Measurements from ENCODE around the gene METTL16. TPM values are rescaled to one million over a fixed set of nuclear protein-coding genes. Genes with fewer than 3 reads are reported as not detected.

The METTL16 gene
- total and polyA plus RNA-seq, 2 experiments from 2014 or later: 12.0 to 14.4 TPM

DNA sequence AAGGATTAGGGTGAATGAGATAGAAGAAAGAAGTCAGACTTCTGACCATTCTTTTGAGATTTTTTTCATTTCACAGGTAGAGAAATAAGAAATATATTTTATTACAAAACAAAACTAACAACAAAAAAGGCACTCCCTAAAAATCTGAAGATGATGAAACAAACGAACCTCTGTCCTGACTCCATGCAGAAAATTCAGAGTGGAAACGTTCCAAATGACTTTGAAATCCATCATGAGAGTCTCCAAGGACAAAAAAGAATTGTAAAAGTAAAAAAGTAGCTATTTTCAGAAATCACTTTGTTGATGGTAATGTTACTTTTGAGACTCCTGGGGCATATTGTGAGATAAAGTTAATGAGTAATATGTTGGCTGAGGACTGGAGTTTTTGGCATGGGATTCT is 84.5 kb downstream of the METTL16 start:
- Histone ChIP-seq H3K9me2 (ENCODE audit: insufficient read depth) (no peaks in the 10 kb centered on the region), H3K36me3 (ENCODE audit: low read depth) (no peaks in the 10 kb centered on the region), H3F3A (ENCODE audit: insufficient read depth) (no peaks in the 10 kb centered on the region), H3K27ac (no peak overlapping the region), H3K4me2 (ENCODE audit: unreplicated experiment) (no peak overlapping the region), H3K4me3 (no peak overlapping the region), H3K4me1 (ENCODE audit: insufficient read depth) (no peaks in the 10 kb centered on the region), H3K79me2 (ENCODE audit: insufficient read depth) (no peaks in the 10 kb centered on the region), H2AFZ (no peak overlapping the region), H3K9ac (no peak overlapping the region), H3K27me3 (replicated peaks; ENCODE audit: insufficient read depth) (no peaks in the 10 kb centered on the region), H4K20me1 (ENCODE audit: insufficient read depth) (no peaks in the 10 kb centered on the region), H3K9me3 (ENCODE audit: low read depth) (no peaks in the 10 kb centered on the region)
- in situ Hi-C loops (cut with MboI): no loop called here
- DNase-seq: no peak
- no peak for TF ChIP-seq EZH2phosphoT487 (IDR thresholded peaks at IDR 0.05; ENCODE audit: insufficient read depth, low read depth)
- TF ChIP-seq EZH2 (IDR thresholded peaks at IDR 0.05; ENCODE audit: insufficient read depth, poor library complexity, severe bottlenecking): no peak
- WGBS, 2 experiments (ENCODE audit: low coverage in 1 of 2, low lambda C conversion rate in 2 of 2, missing lambda C conversion rate in 2 of 2): 76 to 78% methylated on average over 2 of the region's 2 CpGs

DNA sequence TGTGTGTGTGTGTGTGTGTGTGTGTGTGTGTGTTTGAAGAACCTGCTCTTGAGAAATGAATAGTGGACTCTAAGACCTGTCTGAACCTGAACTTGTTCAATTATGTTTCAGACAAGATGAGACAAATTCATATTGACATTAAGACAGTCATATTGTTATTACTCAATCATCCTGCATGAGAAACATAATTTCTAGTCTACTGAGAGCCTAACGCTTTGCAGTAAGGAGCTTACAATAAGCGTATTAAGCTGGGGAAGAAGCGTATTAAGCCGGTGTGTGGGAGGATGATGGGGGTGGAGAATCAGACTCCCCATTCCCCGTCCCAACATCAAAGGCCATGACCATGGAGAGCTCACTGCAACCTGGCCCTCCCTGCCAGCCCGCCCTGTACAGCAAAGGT is 88.4 kb downstream of the METTL16 start:
- in situ Hi-C loops (cut with MboI): no loop called here
- 81 to 87% methylated on average over 6 of the region's 6 CpGs for WGBS, 2 experiments (ENCODE audit: low coverage in 1 of 2, low lambda C conversion rate in 2 of 2, missing lambda C conversion rate in 2 of 2)

DNA sequence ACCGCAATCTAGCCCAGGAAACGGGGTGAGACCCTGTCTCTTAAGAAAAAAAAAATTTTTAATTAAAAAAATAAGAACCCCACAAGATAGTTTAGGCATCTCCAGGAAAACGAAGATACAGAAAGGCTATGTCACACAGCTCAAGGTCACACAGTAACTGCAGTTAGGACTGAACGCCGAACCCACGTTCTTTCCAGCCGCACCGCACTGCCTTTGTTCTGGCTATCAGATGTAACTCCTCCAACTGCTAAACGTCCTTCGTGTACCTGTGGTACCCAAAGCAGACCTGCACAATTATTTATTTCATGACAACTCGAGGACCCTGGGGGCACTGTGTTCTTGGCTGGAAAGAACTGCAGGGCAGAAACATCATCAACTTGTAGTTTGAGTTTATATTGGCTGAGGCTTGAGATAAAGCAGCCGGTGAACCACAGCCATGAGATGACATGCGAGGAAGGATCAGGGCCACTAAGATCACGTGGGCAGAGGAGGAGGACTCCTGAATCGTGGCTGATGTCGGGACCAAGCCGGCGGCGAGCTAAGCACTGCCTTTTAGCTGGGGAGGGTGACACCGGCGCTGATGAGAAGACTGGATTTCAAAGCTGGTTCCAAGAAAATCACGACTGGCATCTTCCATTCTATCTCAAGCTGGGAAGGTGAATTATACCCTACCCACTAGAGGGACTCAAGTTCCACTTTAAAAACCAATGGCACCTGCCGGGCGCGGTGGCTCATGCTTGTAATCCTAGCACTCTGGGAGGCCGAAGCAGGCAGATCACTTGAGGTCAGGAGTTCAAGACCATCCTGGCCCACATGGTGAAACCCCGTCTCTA is 90.2 kb downstream of the METTL16 start:
- no peak overlapping the region for H3K9ac ChIP-seq
- H3K27ac ChIP-seq: no peak overlapping the region
- TF ChIP-seq EZH2 (IDR thresholded peaks at IDR 0.05; ENCODE audit: insufficient read depth, poor library complexity, severe bottlenecking) (no peak), EZH2phosphoT487 (IDR thresholded peaks at IDR 0.05; ENCODE audit: insufficient read depth, low read depth) (no peak)
- no peak for DNase-seq
- H3K9me3 ChIP-seq (ENCODE audit: low read depth): no peaks in the 10 kb centered on the region
- no peaks in the 10 kb centered on the region for H3K9me2 ChIP-seq (ENCODE audit: insufficient read depth)
- no peaks in the 10 kb centered on the region; the same call in 1 of the 2 replicates for H3K36me3 ChIP-seq (ENCODE audit: low read depth)
- H3K79me2 ChIP-seq (ENCODE audit: insufficient read depth): no peaks in the 10 kb centered on the region
- H3K4me1 ChIP-seq (ENCODE audit: insufficient read depth): no peaks in the 10 kb centered on the region
- no peak overlapping the region for H2AFZ ChIP-seq
- H4K20me1 ChIP-seq (ENCODE audit: insufficient read depth): no peaks in the 10 kb centered on the region
- H3K27me3 ChIP-seq (replicated peaks; ENCODE audit: insufficient read depth): no peaks in the 10 kb centered on the region
- 0 out of 2 replicates have a peak, but pooled peaks cover 3% of the 10 kb centered on the region for H3F3A ChIP-seq (ENCODE audit: insufficient read depth)
- H3K4me2 ChIP-seq (ENCODE audit: unreplicated experiment): no peak overlapping the region
- WGBS, 2 experiments (ENCODE audit: low coverage in 1 of 2, low lambda C conversion rate in 2 of 2, missing lambda C conversion rate in 2 of 2): 88 to 89% methylated on average over 27 of the region's 27 CpGs
- no peak overlapping the region for H3K4me3 ChIP-seq
- in situ Hi-C loops (cut with MboI): no loop called here

More for the DNA sequence above, 88.4 kb downstream of the METTL16 start:
- no peaks in the 10 kb centered on the region for H3K27me3 ChIP-seq (replicated peaks; ENCODE audit: insufficient read depth)
- no peaks in the 10 kb centered on the region for H3K79me2 ChIP-seq (ENCODE audit: insufficient read depth)
- no peak for DNase-seq
- no peaks in the 10 kb centered on the region for H3K9me2 ChIP-seq (ENCODE audit: insufficient read depth)
- no peaks in the 10 kb centered on the region for H3F3A ChIP-seq (ENCODE audit: insufficient read depth)
- no peaks in the 10 kb centered on the region for H4K20me1 ChIP-seq (ENCODE audit: insufficient read depth)
- H3K4me1 ChIP-seq (ENCODE audit: insufficient read depth): no peaks in the 10 kb centered on the region
- no peak overlapping the region for H3K4me3 ChIP-seq
- TF ChIP-seq EZH2 (IDR thresholded peaks at IDR 0.05; ENCODE audit: insufficient read depth, poor library complexity, severe bottlenecking): no peak
- no peak for TF ChIP-seq EZH2phosphoT487 (IDR thresholded peaks at IDR 0.05; ENCODE audit: insufficient read depth, low read depth)
- H3K27ac ChIP-seq: no peak overlapping the region
- H3K9ac ChIP-seq: no peak overlapping the region
- no peaks in the 10 kb centered on the region; the same call in 1 of the 2 replicates for H3K36me3 ChIP-seq (ENCODE audit: low read depth)
- H3K4me2 ChIP-seq (ENCODE audit: unreplicated experiment): no peak overlapping the region
- H2AFZ ChIP-seq: no peak overlapping the region
- no peaks in the 10 kb centered on the region for H3K9me3 ChIP-seq (ENCODE audit: low read depth)

DNA sequence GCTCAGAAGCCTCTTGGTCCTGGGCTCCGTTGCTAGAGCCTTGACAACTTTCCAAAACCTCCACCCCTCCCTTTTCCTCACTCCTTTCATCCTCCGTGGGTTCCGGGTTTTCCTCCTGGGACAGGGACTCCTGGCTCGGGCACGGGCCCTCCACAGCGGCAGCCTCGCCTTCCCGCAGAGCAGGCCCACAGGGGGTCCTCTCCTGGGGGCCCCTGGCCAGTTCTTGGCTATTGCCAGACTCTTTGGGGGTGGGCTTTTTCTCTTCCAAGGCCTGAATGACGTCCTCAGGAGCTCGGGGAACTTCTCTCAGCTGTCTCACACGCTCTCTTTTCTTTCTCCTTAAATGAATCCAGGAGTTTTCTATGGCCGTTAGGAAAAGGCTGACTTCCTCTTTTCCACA is 91.5 kb downstream of the METTL16 start:
- WGBS, 2 experiments (ENCODE audit: low coverage in 1 of 2, low lambda C conversion rate in 2 of 2, missing lambda C conversion rate in 2 of 2): 78 to 81% methylated on average over 12 of the region's 12 CpGs
- H3K4me2 ChIP-seq (ENCODE audit: unreplicated experiment): no peak overlapping the region
- no peaks in the 10 kb centered on the region for H3K9me2 ChIP-seq (ENCODE audit: insufficient read depth)
- no peak for DNase-seq
- H4K20me1 ChIP-seq (ENCODE audit: insufficient read depth): no peaks in the 10 kb centered on the region
- H2AFZ ChIP-seq: no peak overlapping the region
- H3K4me1 ChIP-seq (ENCODE audit: insufficient read depth): 0 out of 2 replicates have a peak, but pooled peaks cover 6% of the 10 kb centered on the region
- no peaks in the 10 kb centered on the region for H3K79me2 ChIP-seq (ENCODE audit: insufficient read depth)
- no peaks in the 10 kb centered on the region for H3K9me3 ChIP-seq (ENCODE audit: low read depth)
- no peak overlapping the region for H3K9ac ChIP-seq
- H3K27me3 ChIP-seq (replicated peaks; ENCODE audit: insufficient read depth): no peaks in the 10 kb centered on the region
- 0 out of 2 replicates have a peak, but pooled peaks cover 6% of the 10 kb centered on the region for H3F3A ChIP-seq (ENCODE audit: insufficient read depth)
- in situ Hi-C loops (cut with MboI): no loop called here
- no peak overlapping the region for H3K4me3 ChIP-seq
- H3K36me3 ChIP-seq (ENCODE audit: low read depth): no peaks in the 10 kb centered on the region; the same call in 1 of the 2 replicates
- TF ChIP-seq EZH2 (IDR thresholded peaks at IDR 0.05; ENCODE audit: insufficient read depth, poor library complexity, severe bottlenecking) (no peak), EZH2phosphoT487 (IDR thresholded peaks at IDR 0.05; ENCODE audit: insufficient read depth, low read depth) (no peak)
- no peak overlapping the region for H3K27ac ChIP-seq
